ENCODE measurements around the gene MYH3. TPM values are rescaled to one million over a fixed set of nuclear protein-coding genes. Genes with fewer than 3 reads are reported as not detected.
A peak's percentile ranks its signal among the peaks of the same experiment; 100 is the strongest.

MYH3 gene
- total RNA-seq, 6 experiments from 2014 or later = 0.28 to 1.5 (median 0.50) TPM

GRCh38 chr17:10603931-10604330 is 53.2 kb downstream of the MYH3 start:
- no peak for TF ChIP-seq CTCF (IDR thresholded peaks at IDR 0.05)
- Mint-ChIP-seq H3K27ac (no peak overlapping the region), H3K4me1 (ENCODE audit: low read depth) (peaks cover 15% of the 10 kb centered on the region), H3K36me3 (ENCODE audit: low read depth) (no peaks in the 10 kb centered on the region), H3K4me3 (no peak overlapping the region), H3K27me3 (ENCODE audit: insufficient read depth) (peaks cover 5% of the 10 kb centered on the region; the same call in 1 of the 2 replicates), H3K9me3 (no peaks in the 10 kb centered on the region)
- no peak for DNase-seq

GRCh38 chr17:10600571-10600970 is 56.5 kb downstream of the MYH3 start:
- peaks cover 2% of the 10 kb centered on the region; the same call in 1 of the 2 replicates for H3K27me3 Mint-ChIP-seq (ENCODE audit: insufficient read depth)
- no peaks in the 10 kb centered on the region for H3K9me3 Mint-ChIP-seq
- H3K36me3 Mint-ChIP-seq (ENCODE audit: low read depth) = no peaks in the 10 kb centered on the region
- no peak overlapping the region for H3K27ac Mint-ChIP-seq
- peak; percentile 62 for DNase-seq
- no peak for TF ChIP-seq CTCF (IDR thresholded peaks at IDR 0.05)
- H3K4me1 Mint-ChIP-seq (ENCODE audit: low read depth) = peaks cover 15% of the 10 kb centered on the region
- no peak overlapping the region for H3K4me3 Mint-ChIP-seq

GRCh38 chr17:10598621-10599020 is 58.5 kb downstream of the MYH3 start:
- Mint-ChIP-seq H3K4me3 (no peak overlapping the region), H3K27me3 (ENCODE audit: insufficient read depth) (peaks cover 2% of the 10 kb centered on the region; the same call in 1 of the 2 replicates), H3K36me3 (ENCODE audit: low read depth) (no peaks in the 10 kb centered on the region), H3K27ac (no peak overlapping the region), H3K4me1 (ENCODE audit: low read depth) (peaks cover 15% of the 10 kb centered on the region), H3K9me3 (no peaks in the 10 kb centered on the region; the same call in 1 of the 2 replicates)
- no peak for TF ChIP-seq CTCF (IDR thresholded peaks at IDR 0.05)
- DNase-seq = no peak

- TF ChIP-seq CTCF (IDR thresholded peaks at IDR 0.05) = no peak
- H3K27me3 Mint-ChIP-seq (ENCODE audit: insufficient read depth) = peaks cover 2% of the 10 kb centered on the region; the same call in 1 of the 2 replicates
- no peak overlapping the region for H3K27ac Mint-ChIP-seq
- H3K4me1 Mint-ChIP-seq (ENCODE audit: low read depth) = no peaks in the 10 kb centered on the region
- peaks cover 4% of the 10 kb centered on the region; the same call in 1 of the 2 replicates for H3K9me3 Mint-ChIP-seq
- H3K36me3 Mint-ChIP-seq (ENCODE audit: low read depth) = no peaks in the 10 kb centered on the region
- no peak overlapping the region for H3K4me3 Mint-ChIP-seq
- no peak for DNase-seq
Measured at GRCh38 chr17:10589553-10590145, 67.5 kb downstream of the MYH3 start.

GRCh38 chr17:10585529-10585928 is 71.6 kb downstream of the MYH3 start:
- no peak for TF ChIP-seq CTCF (IDR thresholded peaks at IDR 0.05)
- H3K36me3 Mint-ChIP-seq (ENCODE audit: low read depth) = no peaks in the 10 kb centered on the region
- no peak overlapping the region for H3K27ac Mint-ChIP-seq
- no peaks in the 10 kb centered on the region for H3K4me1 Mint-ChIP-seq (ENCODE audit: low read depth)
- no peak overlapping the region for H3K4me3 Mint-ChIP-seq
- H3K27me3 Mint-ChIP-seq (ENCODE audit: insufficient read depth) = no peaks in the 10 kb centered on the region; the same call in 1 of the 2 replicates
- peaks cover 4% of the 10 kb centered on the region; the same call in 1 of the 2 replicates for H3K9me3 Mint-ChIP-seq
- no peak for DNase-seq

Measured in HFFc6 (cell line).